ENCODE results near the gene ZNF362. TPM values are rescaled to one million over a fixed set of nuclear protein-coding genes. Genes with fewer than 3 reads are reported as not detected.
A peak's percentile ranks its signal among the peaks of the same experiment; 100 is the strongest.

The ZNF362 gene
- total RNA-seq, 3 donors from 2014 or later (not counting 1 experiment from before 2014, with no cell fraction given) = 34.7 to 39.1 (median 38.3) TPM

DNA sequence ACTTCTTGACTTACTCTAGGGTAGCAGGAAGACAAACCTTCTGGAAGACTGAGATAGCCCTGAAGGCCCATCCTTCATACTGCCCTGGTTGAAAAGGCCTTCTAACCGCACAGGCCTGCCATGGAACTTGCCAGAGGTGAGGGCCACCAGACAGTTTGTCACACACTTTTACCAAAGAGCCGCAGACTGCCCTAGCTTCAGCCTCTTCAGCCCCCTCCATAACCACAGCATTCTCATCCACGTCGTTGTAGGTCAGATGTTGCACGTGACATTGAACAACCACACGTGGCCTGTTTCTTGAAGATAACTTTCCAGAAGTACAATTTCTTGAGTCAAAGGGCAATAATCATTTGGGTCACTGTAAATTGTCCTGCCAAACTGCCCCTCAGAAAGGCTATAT, 18.9 kb downstream of the ZNF362 start:
- ATAC-seq (peak in 1 of 3 donors; percentile 43), DNase-seq (no peak)
- intact Hi-C loops (cut with micrococcal nuclease) = no loop called here
- Histone ChIP-seq H3K9me3 (ENCODE audit: control insufficient read depth, insufficient read depth, low read length) (no peaks in the 10 kb centered on the region), H3K27me3 (ENCODE audit: control insufficient read depth, insufficient read depth, low read length) (no peaks in the 10 kb centered on the region), H3K36me3 (ENCODE audit: control insufficient read depth, insufficient read depth, low read length) (peaks cover 24% of the 10 kb centered on the region), H3K4me3 (ENCODE audit: low read length) (no peak overlapping the region), H3K4me1 (ENCODE audit: control insufficient read depth, insufficient read depth, low read length) (peaks cover 46% of the 10 kb centered on the region), H3K27ac (ENCODE audit: low read length) (peak overlapping the region; percentile 46)
- H3K9me3 Mint-ChIP-seq = no peaks in the 10 kb centered on the region
- H3K27ac Mint-ChIP-seq = peak overlapping the region; percentile 94 to 98
- 57% methylated on average over 6 of the region's 6 CpGs for WGBS (ENCODE audit: insufficient coverage)
- H3K27me3 Mint-ChIP-seq (ENCODE audit: low read depth in 2 of 2) = no peaks in the 10 kb centered on the region
- H3K36me3 Mint-ChIP-seq = no peaks in the 10 kb centered on the region
- TF ChIP-seq, protein P1, sequence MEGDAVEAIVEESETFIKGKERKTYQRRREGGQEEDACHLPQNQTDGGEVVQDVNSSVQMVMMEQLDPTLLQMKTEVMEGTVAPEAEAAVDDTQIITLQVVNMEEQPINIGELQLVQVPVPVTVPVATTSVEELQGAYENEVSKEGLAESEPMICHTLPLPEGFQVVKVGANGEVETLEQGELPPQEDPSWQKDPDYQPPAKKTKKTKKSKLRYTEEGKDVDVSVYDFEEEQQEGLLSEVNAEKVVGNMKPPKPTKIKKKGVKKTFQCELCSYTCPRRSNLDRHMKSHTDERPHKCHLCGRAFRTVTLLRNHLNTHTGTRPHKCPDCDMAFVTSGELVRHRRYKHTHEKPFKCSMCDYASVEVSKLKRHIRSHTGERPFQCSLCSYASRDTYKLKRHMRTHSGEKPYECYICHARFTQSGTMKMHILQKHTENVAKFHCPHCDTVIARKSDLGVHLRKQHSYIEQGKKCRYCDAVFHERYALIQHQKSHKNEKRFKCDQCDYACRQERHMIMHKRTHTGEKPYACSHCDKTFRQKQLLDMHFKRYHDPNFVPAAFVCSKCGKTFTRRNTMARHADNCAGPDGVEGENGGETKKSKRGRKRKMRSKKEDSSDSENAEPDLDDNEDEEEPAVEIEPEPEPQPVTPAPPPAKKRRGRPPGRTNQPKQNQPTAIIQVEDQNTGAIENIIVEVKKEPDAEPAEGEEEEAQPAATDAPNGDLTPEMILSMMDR (IDR thresholded peaks at IDR 0.05) = no peak
- H3K4me1 Mint-ChIP-seq = peaks cover 49 to 56% of the 10 kb centered on the region in 2 donors
- no peak overlapping the region for H3K4me3 Mint-ChIP-seq

GRCh38 chr1:33275706-33276572, 19.6 kb downstream of the ZNF362 start:
- H3K9me3 Mint-ChIP-seq = no peaks in the 10 kb centered on the region
- H3K27ac ChIP-seq (ENCODE audit: low read length) = peak overlapping the region; percentile 46
- H3K27me3 ChIP-seq (ENCODE audit: control insufficient read depth, insufficient read depth, low read length) = no peaks in the 10 kb centered on the region
- peak overlapping the region; percentile 94 to 98 for H3K27ac Mint-ChIP-seq
- H3K4me3 Mint-ChIP-seq = no peak overlapping the region
- H3K36me3 ChIP-seq (ENCODE audit: control insufficient read depth, insufficient read depth, low read length) = peaks cover 30% of the 10 kb centered on the region
- no peak overlapping the region for H3K4me3 ChIP-seq (ENCODE audit: low read length)
- intact Hi-C loops (cut with micrococcal nuclease) = no loop called here
- no peaks in the 10 kb centered on the region for H3K36me3 Mint-ChIP-seq
- DNase-seq (no peak), ATAC-seq (no peak)
- H3K27me3 Mint-ChIP-seq (ENCODE audit: low read depth in 2 of 2) = no peaks in the 10 kb centered on the region
- no peaks in the 10 kb centered on the region for H3K9me3 ChIP-seq (ENCODE audit: control insufficient read depth, insufficient read depth, low read length)
- TF ChIP-seq, protein P1 (IDR thresholded peaks at IDR 0.05) = no peak
- H3K4me1 ChIP-seq (ENCODE audit: control insufficient read depth, insufficient read depth, low read length) = peaks cover 46% of the 10 kb centered on the region
- WGBS (ENCODE audit: insufficient coverage) = 97% methylated on average over 45 of the region's 45 CpGs
- H3K4me1 Mint-ChIP-seq = peaks cover 45 to 51% of the 10 kb centered on the region in 2 donors

DNA sequence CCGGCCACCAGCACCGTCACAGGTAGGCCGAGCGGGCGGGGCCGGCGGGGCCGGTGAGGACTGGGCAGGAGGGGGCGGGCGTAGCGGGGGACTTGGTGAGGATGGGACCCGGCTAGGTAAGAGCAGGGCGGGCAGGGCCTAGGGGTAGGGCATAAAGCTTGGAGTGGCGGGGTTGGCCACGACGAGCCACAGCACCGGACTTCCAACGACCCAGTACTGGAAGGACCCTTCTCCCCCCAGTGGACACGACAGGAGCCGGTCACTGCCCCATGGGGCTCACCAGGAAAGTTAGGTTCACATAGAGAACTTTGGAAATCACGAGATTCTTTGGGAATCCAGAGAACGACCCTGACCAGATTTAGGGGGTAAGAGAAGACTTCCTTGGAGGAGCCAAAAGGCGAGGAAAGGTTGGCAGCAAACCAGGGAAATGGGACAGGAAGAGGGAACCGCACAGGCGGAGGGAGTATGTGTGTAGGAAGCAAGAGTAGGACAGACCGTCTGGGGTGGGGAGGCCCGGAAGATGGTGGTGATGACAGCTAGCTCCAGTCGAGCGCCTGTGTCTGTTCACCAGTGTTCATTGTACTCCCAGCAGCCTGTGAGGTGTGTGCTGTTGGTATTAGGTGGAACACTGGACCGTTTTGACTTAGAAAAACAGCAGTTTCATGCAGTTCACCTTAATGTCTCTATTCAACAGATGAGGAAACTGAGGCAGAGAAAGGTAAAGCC, 20.4 kb downstream of the ZNF362 start:
- H3K36me3 ChIP-seq (ENCODE audit: control insufficient read depth, insufficient read depth, low read length) = peaks cover 38% of the 10 kb centered on the region
- Mint-ChIP-seq H3K9me3 (no peaks in the 10 kb centered on the region), H3K27ac (peak overlapping the region in 1 of 2 donors; percentile 52), H3K4me3 (no peak overlapping the region), H3K36me3 (no peaks in the 10 kb centered on the region), H3K4me1 (peaks cover 37 to 43% of the 10 kb centered on the region in 2 donors), H3K27me3 (ENCODE audit: low read depth in 2 of 2) (no peaks in the 10 kb centered on the region)
- H3K4me1 ChIP-seq (ENCODE audit: control insufficient read depth, insufficient read depth, low read length) = peaks cover 41% of the 10 kb centered on the region
- no peaks in the 10 kb centered on the region for H3K9me3 ChIP-seq (ENCODE audit: control insufficient read depth, insufficient read depth, low read length)
- intact Hi-C loops (cut with micrococcal nuclease) = no loop called here
- H3K27me3 ChIP-seq (ENCODE audit: control insufficient read depth, insufficient read depth, low read length) = no peaks in the 10 kb centered on the region
- no peak for ATAC-seq
- DNase-seq = no peak
- TF ChIP-seq, protein P1 (IDR thresholded peaks at IDR 0.05) = no peak
- H3K27ac ChIP-seq (ENCODE audit: low read length) = no peak overlapping the region
- no peak overlapping the region for H3K4me3 ChIP-seq (ENCODE audit: low read length)
- 94% methylated on average over 30 of the region's 30 CpGs for WGBS (ENCODE audit: insufficient coverage)
